GM21529 (cell line): ENCODE data around the gene ABCC10.
"Not testable (repeated sequence)": the region's sequence is repeated elsewhere in the genome, so short reads cannot be mapped to it uniquely, and the experiment has no call there.

ENCODE experiments used
- ATAC-seq: cut with Tn5 transposase; IDR thresholded peaks from one replicate; pipeline ENCODE4 v1.9.1; 2021; ENCODE audit not compliant: unreplicated experiment

The ABCC10 gene

DNA sequence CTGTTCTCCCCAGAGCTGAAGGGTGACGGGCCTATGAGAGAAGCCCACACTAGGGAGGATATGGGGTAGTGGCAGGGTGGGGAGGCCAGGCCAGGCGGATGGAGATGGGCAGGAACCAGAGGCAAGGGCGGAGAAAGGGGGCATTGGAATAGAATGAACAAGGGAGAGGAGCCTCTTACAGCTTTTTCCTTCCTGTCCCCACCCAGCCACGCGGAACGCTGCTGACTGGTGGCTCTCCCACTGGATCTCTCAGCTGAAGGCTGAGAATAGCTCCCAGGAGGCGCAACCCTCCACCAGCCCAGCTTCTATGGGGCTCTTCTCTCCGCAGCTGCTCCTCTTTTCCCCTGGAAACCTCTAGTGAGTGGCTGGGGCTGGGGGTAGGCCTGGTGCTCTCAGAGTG, 17.2 kb downstream of the ABCC10 start:
- no peak for ATAC-seq

DNA sequence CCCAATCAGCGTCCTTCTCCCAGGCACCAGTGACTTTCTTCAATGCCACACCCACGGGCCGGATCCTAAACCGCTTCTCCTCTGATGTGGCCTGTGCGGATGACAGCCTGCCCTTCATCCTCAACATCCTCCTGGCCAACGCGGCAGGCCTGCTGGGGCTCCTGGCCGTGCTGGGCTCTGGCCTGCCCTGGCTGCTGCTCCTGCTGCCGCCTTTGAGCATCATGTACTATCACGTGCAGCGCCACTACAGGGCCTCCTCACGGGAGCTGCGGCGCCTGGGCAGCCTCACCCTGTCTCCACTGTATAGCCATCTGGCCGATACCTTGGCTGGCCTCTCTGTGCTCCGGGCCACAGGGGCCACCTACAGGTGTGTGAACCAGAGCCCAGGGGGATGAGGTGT, 18.2 kb downstream of the ABCC10 start:
- ATAC-seq: no peak

DNA sequence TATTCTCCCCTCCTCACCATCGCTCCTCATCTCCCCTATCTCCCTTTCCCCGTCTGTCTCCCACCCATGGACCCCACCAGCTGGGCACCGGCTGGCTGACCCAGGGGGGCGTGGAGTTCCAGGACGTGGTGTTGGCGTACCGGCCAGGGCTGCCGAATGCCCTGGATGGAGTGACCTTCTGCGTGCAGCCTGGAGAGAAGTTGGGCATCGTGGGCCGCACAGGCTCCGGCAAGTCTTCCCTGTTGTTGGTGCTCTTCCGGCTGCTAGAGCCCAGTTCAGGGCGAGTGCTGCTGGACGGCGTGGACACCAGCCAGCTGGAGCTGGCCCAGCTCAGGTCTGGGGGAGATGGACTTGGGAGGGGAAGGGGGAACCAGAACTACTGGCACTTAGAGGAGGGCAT, 20.3 kb downstream of the ABCC10 start:
- ATAC-seq: no peak

DNA sequence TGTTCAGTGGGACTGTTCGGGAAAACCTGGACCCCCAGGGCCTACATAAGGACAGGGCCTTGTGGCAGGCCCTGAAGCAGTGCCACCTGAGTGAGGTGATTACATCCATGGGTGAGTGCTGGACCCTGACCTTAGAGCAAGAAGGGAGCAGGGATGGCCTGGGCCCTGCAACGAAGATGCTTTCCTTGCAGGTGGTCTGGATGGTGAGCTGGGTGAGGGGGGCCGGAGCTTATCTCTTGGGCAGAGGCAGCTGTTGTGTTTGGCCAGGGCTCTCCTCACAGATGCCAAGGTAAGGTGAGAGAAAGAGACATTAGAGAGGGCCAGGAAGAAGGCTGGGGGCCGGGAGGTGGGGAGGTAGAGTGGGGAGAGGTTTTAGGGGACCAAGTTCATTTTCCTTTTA, 21.6 kb downstream of the ABCC10 start:
- ATAC-seq: no peak

DNA sequence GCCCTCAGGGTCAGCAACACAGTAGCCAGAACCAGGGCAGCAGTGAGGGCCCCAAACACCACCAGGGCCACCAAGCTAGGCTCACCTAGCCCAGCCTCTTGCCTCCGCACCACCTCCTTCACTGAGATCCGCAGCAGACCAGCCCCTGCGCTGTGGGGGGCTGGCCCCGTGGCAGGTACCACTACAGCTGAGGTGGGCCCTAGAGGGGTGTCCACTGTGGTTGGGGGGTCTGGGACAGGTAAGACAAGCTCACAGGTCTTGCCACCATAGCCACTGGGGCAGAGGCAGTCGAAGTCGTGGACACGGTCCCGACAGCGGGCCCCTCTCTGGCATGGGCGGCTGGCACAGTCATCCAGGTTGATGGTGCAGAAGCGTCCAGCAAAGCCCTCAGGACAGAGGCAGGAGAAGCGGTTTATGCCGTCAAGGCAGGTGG, 23.4 kb downstream of the ABCC10 start:
- ATAC-seq: no peak

DNA sequence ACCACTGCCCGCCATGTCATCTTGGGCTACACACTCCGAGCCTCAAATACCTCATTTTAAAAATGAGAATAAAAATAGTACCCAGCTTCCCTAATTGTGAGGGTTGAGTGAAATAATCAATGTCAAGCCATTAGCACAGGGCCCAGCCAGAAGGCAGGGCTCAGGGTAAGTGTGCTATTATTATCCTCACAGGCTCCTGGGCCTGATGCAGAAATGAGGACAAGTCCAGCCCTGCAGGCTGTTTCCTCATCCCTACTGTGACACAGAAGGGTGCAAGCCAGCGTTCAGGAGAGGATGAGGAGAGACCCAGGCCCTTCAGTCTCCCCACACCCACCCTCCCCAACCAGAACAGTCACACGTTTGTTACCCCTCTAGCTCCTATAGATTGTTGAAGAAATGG, 24.0 kb downstream of the ABCC10 start:
- no peak for ATAC-seq

DNA sequence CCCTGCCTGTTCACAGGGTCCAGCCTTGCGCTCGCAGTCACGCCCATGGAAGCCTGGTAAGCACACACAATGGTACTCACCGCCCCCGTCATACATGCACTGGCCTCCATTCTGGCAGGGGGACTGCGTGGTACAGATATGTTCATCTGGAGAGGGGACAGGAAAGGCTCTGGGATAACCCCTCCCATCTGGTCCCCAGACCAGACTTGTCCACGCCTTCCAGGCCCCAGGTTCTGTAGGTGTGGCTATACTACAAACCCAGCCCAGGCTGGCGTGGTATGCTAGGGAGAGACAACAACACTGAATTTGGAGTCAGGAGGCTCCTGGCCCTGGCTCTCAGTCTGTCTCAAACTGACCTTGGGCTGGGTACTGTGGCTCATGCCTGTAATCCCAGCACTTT, 24.6 kb downstream of the ABCC10 start:
- no peak for ATAC-seq

DNA sequence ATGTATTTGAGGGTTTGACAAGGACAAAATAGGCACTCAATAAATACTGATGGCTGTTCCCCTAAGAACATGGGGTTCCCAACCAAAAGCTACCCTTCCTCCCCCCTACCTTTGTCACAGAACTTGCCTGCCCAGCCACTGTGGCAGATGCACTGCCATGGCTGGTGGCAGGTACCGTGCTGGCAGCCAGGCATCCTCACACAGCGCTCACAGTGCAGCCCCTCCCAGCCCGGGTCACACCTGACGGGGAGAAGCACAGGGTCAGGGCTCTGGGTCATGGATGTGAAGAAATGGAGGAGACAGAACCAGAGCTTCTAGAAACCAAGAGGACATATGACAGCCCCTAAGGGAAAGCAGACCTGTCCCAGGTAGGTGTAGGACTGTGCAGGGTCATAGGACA, 25.6 kb downstream of the ABCC10 start:
- ATAC-seq: no peak

DNA sequence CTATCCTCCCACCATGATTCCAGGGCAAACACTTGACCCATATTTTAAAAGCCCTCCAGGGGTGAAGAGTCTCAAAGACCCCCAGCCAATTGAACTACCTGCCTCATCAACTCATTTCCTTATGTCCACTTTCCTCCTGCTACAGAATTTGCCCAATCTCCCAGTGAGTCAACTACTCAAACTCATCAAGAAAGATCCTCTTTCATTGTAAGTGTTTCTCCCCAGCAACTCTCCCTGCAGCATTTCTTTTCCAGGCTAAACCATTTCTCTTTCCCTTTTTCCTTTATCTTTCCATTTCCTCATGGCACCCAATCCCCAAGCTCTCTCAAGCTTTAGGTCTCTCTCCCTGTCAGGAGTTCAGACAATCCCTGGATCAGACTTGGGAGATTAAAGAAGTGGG, 26.5 kb downstream of the ABCC10 start:
- no peak for ATAC-seq

DNA sequence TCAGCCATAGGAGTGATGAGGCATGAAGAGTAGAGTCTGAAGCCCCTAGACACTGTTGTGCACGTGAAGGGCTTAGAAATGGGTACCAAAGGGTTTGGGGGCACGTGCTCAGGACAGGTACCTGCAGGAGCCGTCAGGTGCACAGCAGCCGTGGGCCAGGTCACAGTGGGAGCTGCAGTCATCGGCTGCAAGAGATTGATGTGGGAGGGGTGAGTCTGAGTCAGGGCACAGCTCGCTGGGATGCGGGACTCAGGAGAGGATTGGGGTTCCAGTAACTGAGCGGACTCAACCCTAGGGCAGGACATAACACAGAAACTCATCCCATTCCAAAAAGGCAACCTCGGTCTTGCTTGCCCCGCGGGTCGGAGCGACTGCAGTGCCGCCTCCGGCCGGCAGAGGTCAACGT, 27.0 kb downstream of the ABCC10 start:
- no peak for ATAC-seq

DNA sequence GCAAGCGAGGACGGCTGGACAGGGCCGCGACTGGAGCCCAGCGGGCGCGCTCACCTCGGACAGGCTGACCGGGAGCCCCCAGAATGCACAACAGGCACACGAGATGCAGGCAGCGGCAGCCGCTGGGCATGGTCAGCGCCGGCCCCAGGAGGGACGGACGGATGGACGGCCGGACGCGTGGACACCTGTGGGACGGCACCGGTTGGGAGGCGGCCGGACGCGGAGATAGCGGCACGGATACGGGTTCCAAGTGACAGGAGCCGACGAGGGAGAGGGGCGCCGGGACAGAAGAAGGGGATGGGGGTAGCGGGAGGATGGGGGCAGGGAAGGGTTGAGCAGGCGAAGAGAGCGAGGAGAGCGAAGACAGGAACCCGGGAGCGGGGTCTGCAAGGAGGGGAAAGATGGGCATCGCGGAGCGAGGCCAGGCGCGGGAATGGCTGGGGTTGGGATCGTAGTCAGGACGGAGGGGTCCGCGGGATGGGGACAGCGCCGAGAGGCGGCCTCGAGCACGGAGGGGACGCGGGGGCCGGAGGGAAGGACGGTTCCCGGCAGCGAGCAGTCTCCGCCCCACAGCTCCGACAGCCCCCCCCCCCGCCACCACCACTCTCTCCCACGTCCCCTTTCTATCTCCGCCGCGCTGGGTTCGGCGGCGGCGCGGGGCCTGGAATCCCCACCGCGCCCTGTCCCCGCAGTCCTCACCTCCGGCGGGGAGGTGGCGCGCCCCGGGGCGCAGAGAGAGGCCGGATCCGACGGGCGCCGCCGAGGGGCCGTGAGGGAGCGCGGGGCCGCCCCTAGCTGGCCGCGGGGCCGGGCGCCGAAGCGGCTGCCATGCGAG, 27.6 kb downstream of the ABCC10 start:
- no peak for ATAC-seq

DNA sequence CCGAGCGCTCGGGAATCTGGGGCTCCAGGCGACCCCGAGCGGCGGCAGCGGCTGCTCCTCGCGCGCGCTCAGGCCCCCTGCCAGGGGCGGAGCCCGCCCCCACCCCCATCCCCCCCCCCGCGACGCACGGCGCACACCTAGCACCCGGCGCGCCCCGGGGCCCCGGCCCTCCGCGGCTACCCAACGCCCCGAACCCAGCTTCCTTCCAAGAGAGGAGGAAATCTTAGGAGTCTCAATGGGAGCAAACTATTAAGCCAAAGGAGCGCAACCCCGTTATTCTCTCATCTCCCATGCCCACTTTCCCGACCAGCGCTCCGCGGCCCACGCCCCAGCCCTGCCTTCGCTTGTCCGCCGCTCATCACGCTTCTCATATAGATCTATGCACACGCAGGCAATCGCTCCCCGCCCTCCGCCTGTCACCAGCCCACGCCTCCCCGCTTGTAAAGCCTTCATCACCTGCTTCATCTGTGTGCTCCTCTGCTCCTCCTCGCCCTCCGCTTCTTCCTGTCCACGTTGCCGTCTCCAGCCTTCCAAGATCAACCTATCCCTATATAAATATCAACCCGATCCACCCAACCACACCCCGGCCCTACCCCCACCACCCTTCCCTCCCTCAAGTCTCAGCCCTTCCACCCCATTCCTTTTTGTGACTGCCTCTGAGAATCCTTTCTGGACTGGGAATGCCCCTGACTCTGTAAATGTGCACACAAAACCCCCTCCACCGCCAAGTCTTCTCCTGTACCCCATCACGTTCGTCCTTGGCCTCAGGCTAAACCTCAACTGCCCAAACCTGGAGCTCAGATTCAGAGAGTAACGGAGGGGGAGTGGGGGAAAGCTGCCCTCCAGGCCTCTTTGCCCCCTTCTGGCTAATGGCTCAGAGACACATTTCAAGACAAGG, 28.4 kb downstream of the ABCC10 start, which contains the start of gene DLK2:
DLK2 (minus strand) TSS at position 18 of the 898 bp plus-strand sequence. CDS start 723 bp downstream, outside the sequence.
- no peak for ATAC-seq

DNA sequence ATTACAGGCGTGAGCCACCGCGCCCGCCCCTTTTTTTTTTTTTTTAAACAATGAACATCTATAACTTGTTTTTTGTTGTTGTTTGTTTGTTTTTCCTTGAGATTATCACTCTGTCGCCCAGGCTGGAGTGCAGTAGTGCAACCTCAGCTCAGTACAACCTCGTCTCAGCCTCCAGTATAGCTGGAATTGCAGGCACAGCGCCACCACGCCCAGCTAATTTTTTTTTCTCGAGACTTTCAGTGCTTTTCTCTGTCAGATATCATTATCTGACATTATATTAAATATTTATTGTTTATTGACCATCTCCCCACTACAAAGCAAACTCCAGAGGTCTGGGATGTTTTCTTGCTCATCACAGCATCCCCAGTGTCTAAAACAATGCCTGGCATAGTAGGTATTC, 30.3 kb downstream of the ABCC10 start:
- ATAC-seq: no peak

DNA sequence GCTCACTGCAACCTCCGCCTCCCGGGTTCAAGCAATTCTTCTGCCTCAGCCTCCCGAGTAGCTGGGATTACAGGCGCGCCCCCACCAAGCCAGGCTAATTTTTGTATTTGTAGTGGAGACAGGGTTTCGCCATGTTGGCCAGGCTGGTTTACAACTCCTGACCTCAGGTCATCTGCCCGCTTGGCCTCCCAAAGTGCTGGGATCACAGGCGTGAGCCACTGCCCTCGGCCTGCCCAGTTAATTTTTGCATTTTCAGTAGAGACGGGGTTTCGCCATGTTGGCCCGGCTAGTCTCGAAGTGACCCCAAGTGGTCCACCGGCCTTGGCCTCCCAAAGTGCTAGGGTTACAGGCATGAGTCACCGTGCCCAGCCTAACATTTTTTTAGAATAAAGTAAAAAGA, 30.8 kb downstream of the ABCC10 start:
- not testable (repeated sequence) for ATAC-seq

DNA sequence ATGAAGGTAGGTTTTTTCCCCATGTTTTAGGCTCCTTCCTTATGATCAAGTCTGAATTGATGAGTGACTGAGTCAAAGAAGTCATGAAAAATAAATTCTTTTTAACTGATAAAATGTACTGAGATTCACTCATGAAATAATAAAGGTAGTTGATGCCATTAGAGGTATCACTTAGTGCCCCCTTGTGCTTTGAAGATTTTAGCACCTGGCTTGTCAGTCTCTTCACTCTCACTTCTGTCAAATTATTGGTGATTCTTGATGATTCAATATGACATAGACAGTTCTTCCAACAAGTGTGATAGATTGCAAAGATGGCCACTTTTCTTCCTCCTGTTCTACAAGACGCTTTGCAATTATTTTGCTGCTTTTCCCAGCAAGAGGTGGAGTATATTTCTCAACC, 32.2 kb downstream of the ABCC10 start:
- no peak for ATAC-seq

DNA sequence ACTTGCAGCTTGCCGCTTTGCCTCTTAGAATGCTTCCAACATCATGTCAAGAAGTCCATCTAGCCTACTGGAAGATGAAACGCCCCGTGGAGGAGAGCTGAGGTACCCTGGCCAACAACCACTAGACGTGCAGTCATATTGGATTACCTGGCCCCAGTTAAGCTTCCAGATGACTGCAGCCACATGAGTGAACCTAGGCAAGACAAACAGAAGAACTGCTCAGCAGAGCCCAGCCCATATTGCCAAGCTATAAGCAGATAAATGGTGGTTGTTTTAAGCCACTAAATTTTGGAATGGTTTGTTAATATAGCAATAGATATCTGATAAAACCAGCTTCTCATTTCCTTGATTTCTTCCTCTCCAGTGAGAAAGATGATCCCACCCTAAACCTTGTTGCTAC, 32.7 kb downstream of the ABCC10 start:
- ATAC-seq: no peak

DNA sequence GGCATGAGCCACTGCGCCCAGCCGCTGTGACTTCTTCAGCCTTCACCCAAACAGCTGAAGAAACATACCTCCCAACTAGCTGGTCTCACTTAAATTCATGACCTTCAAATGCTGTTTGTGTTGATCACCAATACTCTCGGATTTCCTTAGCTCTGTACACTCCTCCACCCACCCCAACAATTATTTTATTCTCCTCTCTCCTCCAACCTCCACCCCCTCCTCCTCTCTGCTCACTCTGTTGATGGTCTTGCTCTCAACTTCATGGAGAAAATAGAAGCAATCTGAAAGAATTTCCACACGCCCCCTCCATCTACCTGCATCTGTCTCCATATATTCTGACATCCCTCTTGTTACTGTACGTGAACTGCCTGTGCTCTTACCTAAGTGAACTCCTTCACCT, 34.6 kb downstream of the ABCC10 start:
- no peak for ATAC-seq

DNA sequence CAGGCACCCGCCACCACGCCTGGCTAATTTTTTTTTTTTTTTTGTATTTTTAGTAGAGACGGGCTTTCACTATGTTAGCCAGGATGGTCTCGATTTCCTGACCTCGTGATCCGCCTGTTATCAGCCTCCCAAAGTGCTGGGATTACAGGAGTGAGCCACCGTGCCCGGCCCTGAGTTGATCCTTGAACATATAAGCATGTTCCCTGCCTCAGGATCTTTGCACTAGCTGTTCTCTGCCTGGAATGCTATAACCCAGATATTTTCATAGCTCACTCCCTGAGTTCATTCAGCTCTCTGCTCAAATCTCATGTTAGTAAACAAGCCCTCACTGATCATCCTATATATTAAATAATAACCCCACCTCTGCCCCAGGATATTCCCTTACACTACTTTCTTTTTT, 37.0 kb downstream of the ABCC10 start:
- no peak for ATAC-seq

DNA sequence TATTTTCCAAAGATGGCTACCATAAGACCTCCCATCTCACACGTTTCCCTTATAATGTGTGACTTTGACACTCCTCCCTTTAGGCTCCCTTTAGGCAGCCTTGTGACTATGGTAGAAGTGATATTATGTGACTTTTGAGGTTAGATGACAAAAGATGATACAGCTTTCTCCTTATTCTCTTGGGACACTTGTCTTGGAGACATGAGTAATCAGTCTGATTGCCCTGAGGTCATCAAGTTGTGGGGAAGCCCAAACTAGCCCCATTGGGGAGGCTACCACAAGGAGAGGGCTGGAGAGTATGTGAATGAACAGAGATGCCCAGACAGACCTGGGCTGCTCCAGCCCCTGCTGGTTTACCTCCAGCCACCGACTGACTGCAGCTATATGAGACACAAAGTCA, 38.6 kb downstream of the ABCC10 start:
- no peak for ATAC-seq

DNA sequence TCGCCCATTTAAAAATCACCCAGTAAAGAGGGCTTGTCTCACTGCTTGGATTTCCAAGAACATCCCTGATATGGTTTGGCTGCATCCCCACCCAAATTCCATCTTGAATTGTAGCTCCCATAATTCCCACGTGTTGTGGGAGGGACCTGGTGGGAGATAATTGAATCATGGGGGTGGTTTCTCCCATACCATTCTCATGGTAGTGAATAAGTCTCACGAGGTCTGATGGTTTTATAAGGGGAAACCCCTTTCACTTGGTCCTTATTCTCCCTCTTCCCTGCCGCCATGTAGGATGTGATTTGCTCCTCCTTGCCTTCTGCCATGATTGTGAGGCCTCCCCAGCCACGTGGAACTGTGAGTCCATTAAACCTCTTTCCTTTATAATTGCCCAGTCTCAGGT, 39.9 kb downstream of the ABCC10 start:
- not testable (repeated sequence) for ATAC-seq

DNA sequence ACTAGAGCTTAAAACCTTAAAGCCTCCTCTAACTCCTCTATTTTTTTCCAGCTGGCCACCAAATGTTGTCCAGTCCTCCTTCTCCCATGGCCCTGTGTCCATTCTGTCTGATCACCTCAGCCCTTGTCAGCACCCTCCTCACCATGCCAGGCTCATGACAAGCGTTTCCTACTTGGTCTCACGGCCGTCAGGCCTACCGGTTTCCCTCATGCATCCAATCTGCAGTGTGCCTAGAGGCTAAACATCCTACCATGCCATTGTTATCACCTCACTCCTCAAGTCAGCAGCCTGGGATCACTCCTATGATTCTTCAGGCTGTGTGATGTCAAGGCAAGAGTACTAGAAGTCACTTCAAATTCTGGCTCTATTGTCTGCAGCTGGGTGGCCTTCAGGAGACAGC, 40.4 kb downstream of the ABCC10 start:
- ATAC-seq: no peak

DNA sequence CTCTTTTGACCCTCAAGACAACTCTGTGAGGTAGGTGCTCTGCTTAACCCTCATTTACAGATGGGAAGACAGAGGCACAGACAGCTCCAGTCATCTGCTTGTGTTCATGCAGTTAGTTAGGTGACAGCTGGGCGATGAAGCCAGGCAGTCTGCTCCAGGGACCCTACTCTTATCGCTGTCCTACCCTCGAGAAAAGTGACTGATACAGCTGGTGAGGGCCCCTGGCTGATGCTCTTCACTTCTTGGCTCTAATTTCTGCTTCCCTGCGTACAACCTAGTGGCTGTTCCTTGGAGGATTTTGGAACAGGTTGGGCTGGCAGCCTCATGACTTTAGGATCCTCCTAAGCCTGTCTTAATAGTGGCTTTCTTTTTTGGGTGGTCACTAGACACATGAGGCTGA, 40.9 kb downstream of the ABCC10 start:
- ATAC-seq: no peak
